HepG2 (cell line): ENCODE measurements around the gene EEF1A2. TPM values are rescaled to one million over a fixed set of nuclear protein-coding genes. Genes with fewer than 3 reads are reported as not detected.
A peak's percentile ranks its signal among the peaks of the same experiment; 100 is the strongest.

Experiments
- FOXA1 ChIP-seq, 2 experiments: fragments of 450-650 bp in 1 of 2; sonication (generic) in 1 of 2; formaldehyde crosslinking in 1 of 2; IDR thresholded peaks; 2 replicates each; pipeline versions ENCODE4 v1.4.0 to v1.6.1; 2016 to 2020; ENCODE audit warnings: missing genetic modification reagents in 1 of 2
- HIC2 ChIP-seq: sonication (generic); formaldehyde crosslinking; IDR thresholded peaks from 2 replicates; pipeline ENCODE4 v1.9.0; 2022; ENCODE audit warnings: low read depth, missing genetic modification reagents
- KDM5A ChIP-seq: fragments of 200-600 bp; sonication (generic); IDR thresholded peaks from 2 replicates; pipeline ENCODE4 v1.7.0; 2018; ENCODE audit warnings: antibody characterized with exemption, mild to moderate bottlenecking, low read length, borderline replicate concordance
- MYNN ChIP-seq: sonication (generic); formaldehyde crosslinking; IDR thresholded peaks from 2 replicates; pipeline ENCODE4 v1.4.0; 2020; ENCODE audit warnings: mild to moderate bottlenecking, low read depth, missing genetic modification reagents
- NAIF1 ChIP-seq: sonication (generic); formaldehyde crosslinking; IDR thresholded peaks from 2 replicates; pipeline ENCODE4 v1.5.0; 2020; ENCODE audit warnings: mild to moderate bottlenecking, missing genetic modification reagents, borderline replicate concordance
- POGK ChIP-seq: sonication (generic); formaldehyde crosslinking; conservative IDR thresholded peaks from 2 replicates; pipeline ENCODE4 v1.8.0; 2022; ENCODE audit warnings: mild to moderate bottlenecking, moderate library complexity, missing genetic modification reagents
- RAD21 ChIP-seq: fragments of 450-650 bp; formaldehyde crosslinking; IDR thresholded peaks from 2 replicates; pipeline ENCODE4 v1.5.0; 2020; ENCODE audit warnings: mild to moderate bottlenecking
- STAG1 ChIP-seq: sonication (generic); formaldehyde crosslinking; IDR thresholded peaks from 2 replicates; pipeline ENCODE4 v1.4.0; 2020; ENCODE audit warnings: missing genetic modification reagents
- TEAD3 ChIP-seq: optimal IDR thresholded peaks from 2 replicates; pipeline ENCODE3; 2016; ENCODE audit warnings: borderline replicate concordance
- THYN1 ChIP-seq: sonication (generic); formaldehyde crosslinking; IDR thresholded peaks from 2 replicates; pipeline ENCODE4 v1.8.1; 2023; ENCODE audit warnings: low read depth, mild to moderate bottlenecking, moderate library complexity, missing genetic modification reagents, borderline replicate concordance
- ZNF207 ChIP-seq: fragments of 450-650 bp; IDR thresholded peaks from 2 replicates; pipeline ENCODE4 v1.6.1; 2016; ENCODE audit warnings: antibody characterized with exemption, borderline replicate concordance
- ZNF224 ChIP-seq: sonication (generic); formaldehyde crosslinking; IDR thresholded peaks from 2 replicates; pipeline ENCODE4 v1.5.0; 2020; ENCODE audit warnings: mild to moderate bottlenecking, missing genetic modification reagents
- ZNF512 ChIP-seq: sonication (generic); formaldehyde crosslinking; IDR thresholded peaks from 2 replicates; pipeline ENCODE4 v1.4.0; 2020; ENCODE audit warnings: mild to moderate bottlenecking, missing genetic modification reagents
- ZNF562 ChIP-seq: sonication (generic); formaldehyde crosslinking; IDR thresholded peaks from 2 replicates; pipeline ENCODE4 v1.8.0; 2022; ENCODE audit warnings: missing genetic modification reagents, borderline replicate concordance
- ZNF567 ChIP-seq: sonication (generic); formaldehyde crosslinking; IDR thresholded peaks from 2 replicates; pipeline ENCODE4 v1.8.1; 2023; ENCODE audit warnings: mild to moderate bottlenecking, missing genetic modification reagents, borderline replicate concordance
- ZNF569 ChIP-seq: sonication (generic); formaldehyde crosslinking; IDR thresholded peaks from 2 replicates; pipeline ENCODE4 v1.5.0; 2020; ENCODE audit warnings: mild to moderate bottlenecking, missing genetic modification reagents, moderate library complexity, borderline replicate concordance
- ZNF607 ChIP-seq: sonication (generic); formaldehyde crosslinking; IDR thresholded peaks from 2 replicates; pipeline ENCODE4 v1.5.1; 2020; ENCODE audit warnings: missing genetic modification reagents, mild to moderate bottlenecking, borderline replicate concordance
- ZNF703 ChIP-seq: sonication (generic); formaldehyde crosslinking; IDR thresholded peaks from 2 replicates; pipeline ENCODE4 v1.5.1; 2020; ENCODE audit warnings: missing genetic modification reagents, mild to moderate bottlenecking, moderate library complexity, borderline replicate concordance
- ZNF761 ChIP-seq: sonication (generic); formaldehyde crosslinking; conservative IDR thresholded peaks from 2 replicates; pipeline ENCODE4 v1.4.0; 2020; ENCODE audit warnings: mild to moderate bottlenecking, missing genetic modification reagents
- ZNF776 ChIP-seq: sonication (generic); formaldehyde crosslinking; IDR thresholded peaks from 2 replicates; pipeline ENCODE4 v1.4.0; 2020; ENCODE audit warnings: mild to moderate bottlenecking, missing genetic modification reagents
- ZNF790 ChIP-seq: sonication (generic); formaldehyde crosslinking; IDR thresholded peaks from 2 replicates; pipeline ENCODE4 v1.8.0; 2022; ENCODE audit warnings: missing genetic modification reagents, mild to moderate bottlenecking, borderline replicate concordance
- ZSCAN21 ChIP-seq: sonication (generic); formaldehyde crosslinking; IDR thresholded peaks from 2 replicates; pipeline ENCODE4 v1.8.0; 2022; ENCODE audit warnings: mild to moderate bottlenecking, missing genetic modification reagents, moderate library complexity, borderline replicate concordance
- ZSCAN29 ChIP-seq: sonication (generic); formaldehyde crosslinking; conservative IDR thresholded peaks from 2 replicates; pipeline ENCODE4 v1.4.0; 2020; ENCODE audit warnings: mild to moderate bottlenecking, missing genetic modification reagents
- polyA plus RNA-seq, 8 experiments: library from polyadenylated mRNA; depleted of rRNA in 3 of 8; stranded (reverse) in 7 of 8; unstranded in 1 of 8; fragments of >200 nt; fragmentation: Illumina TruSeq in 4 of 8; extraction: Trizol in 4 of 8; gene quantifications; 2 replicates each; pipeline versions ENCODE4 v1.2.1 to v1.2.3, GENCODE V29; 2011 to 2016; ENCODE audit warnings: low read depth in 4 of 8, missing spikeins in 1 of 8, mixed read lengths in 1 of 8; ENCODE audit not compliant: insufficient read depth in 1 of 8
- total RNA-seq, 5 experiments: library from RNA; depleted of rRNA; stranded (reverse); fragments of >200 nt; fragmentation: Illumina TruSeq; extraction: Trizol; gene quantifications; 2 replicates each; pipeline ENCODE4 v1.2.3, GENCODE V29; 2016; ENCODE audit warnings: low read depth in 1 of 5

EEF1A2 gene
- total and polyA plus RNA-seq, 2 of the 13 experiments (the other 11 are each of a cell fraction or from before 2014, with no cell fraction given), result 0.44 to 0.87 TPM

GRCh38 chr20:63452821-63453523, 45.9 kb downstream of the EEF1A2 start (continued):
- TF ChIP-seq ZNF761 (CRISPR knock-in tag), result no peak
- TF ChIP-seq ZNF567 (CRISPR knock-in tag), result no peak
- TF ChIP-seq KDM5A, result no peak
- no peak for TF ChIP-seq ZNF512 (CRISPR knock-in tag)
- no peak for TF ChIP-seq ZNF562 (CRISPR knock-in tag)
- TF ChIP-seq ZSCAN21, result no peak
- no peak for TF ChIP-seq ZNF790 (CRISPR knock-in tag)
- no peak for TF ChIP-seq NAIF1
- TF ChIP-seq STAG1 (CRISPR knock-in tag), result 0 out of 2 replicates have a peak, but pooled peaks have one; percentile 7
- no peak for TF ChIP-seq MYNN (CRISPR knock-in tag)
- TF ChIP-seq ZSCAN29, result no peak
- no peak for TF ChIP-seq ZNF569
- TF ChIP-seq HIC2 (CRISPR knock-in tag), result peak; percentile 47; the same call in 1 of the 2 replicates
- TF ChIP-seq ZNF607 (CRISPR knock-in tag), result no peak
- TF ChIP-seq POGK (CRISPR knock-in tag), result 0 out of 2 replicates have a peak, but pooled peaks have one; percentile 36
- TF ChIP-seq FOXA1 (IDR thresholded peaks at IDR 0.05), result no peak
- no peak for TF ChIP-seq FOXA1 (CRISPR knock-in tag; IDR thresholded peaks at IDR 0.05)
- no peak for TF ChIP-seq ZNF207
- 0 out of 2 replicates have a peak, but pooled peaks have one; percentile 26 for TF ChIP-seq ZNF776 (CRISPR knock-in tag)
- no peak for TF ChIP-seq ZNF224 (CRISPR knock-in tag)
- TF ChIP-seq THYN1 (CRISPR knock-in tag), result no peak
- TF ChIP-seq TEAD3 (CRISPR knock-in tag), result peak; percentile 9
- no peak for TF ChIP-seq ZNF703
- TF ChIP-seq RAD21 (CRISPR knock-in tag), result peak; percentile 45
